Stimulated activated CD4-positive, alpha-beta T cell treated with anti-CD3 and anti-CD28 coated beads, TNF-alpha, amount 100 ng/mL, for 48 hours (primary cell): Measurements from ENCODE around the gene GNPDA1.

ENCODE experiments used
- DNase-seq, 3 donors: peaks; one replicate each; pipeline ENCODE4 v3.0.0-alpha.2; 2020; ENCODE audit warnings: low read depth in 3 of 3

Gene GNPDA1

GRCh38 chr5:141994511-141995136, 18.2 kb downstream of the GNPDA1 start:
- no peak for DNase-seq

DNA sequence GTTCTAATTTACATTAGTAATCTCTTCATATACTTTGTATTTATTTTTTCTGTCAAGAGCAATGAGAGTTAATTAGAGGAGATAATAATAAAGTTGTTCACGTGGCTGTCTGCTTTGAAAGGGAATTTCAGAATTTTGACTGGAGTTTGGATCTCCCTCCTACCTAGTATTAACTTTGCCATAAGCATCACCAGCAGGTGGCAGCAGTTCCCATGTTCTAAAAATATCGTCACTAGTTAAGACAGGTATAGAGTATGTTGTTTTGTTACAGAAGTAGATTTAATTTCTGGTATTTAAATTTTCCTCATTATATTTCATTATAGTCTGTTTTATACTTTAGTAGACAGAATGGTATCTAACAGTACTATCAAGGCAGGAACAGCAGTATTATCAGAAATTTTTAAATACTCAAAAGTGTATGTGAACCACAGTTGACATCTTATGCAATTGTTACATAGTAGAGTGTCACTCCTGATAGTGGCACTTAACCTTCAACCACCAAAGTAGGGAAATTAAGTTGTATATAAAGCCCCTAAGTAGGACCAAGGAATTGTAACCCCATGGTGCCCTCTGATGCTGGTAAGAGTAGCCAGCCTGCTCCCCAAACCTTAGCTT, 20.4 kb downstream of the GNPDA1 start:
- peak; percentile 46 to 73 (median 65) for DNase-seq

- no peak for DNase-seq
These were observed 23.1 kb downstream of the GNPDA1 start for GRCh38 chr5:141989720-141990119.

DNA sequence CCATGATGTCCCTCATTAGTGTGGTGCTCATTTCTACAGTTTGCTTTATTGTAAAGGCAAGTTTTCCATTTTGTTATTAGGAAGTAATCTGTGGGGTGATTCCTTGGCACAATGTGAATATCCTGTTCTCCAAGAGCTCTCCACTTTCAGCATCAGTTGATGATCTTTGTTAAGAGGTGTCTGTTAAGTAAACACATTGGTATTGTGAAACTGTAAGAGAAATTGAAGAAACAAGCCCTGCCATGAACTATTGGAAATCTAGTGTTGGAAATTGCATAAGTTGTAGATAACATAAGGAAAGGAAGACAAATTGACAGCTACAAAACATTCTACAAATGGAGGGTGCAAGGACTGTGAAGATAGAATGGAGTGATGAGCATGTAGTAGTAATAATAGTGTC, 26.8 kb downstream of the GNPDA1 start:
- DNase-seq = no peak

DNA sequence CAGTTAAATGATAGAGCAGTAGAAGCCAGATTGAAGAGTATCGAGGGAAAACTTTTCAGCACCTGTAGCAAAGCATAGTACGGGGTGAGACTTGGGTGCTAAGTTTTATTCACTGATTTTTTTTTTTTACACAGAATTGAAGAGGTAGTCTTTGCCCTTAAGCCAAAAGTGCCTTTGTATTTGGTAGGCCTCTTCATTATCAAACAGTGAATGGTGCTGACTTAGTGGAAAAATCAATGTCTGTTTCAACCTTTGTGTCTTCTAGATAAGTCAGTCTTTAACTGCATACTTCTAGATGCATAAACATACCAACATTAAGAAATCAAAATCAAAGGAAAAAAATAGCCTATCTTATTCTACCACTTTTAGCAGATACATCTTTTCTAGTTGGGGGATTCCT, 30.2 kb downstream of the GNPDA1 start:
- no peak for DNase-seq

GRCh38 chr5:141978389-141978788, 34.4 kb downstream of the GNPDA1 start:
- DNase-seq = no peak

GRCh38 chr5:141976176-141976575, 36.7 kb downstream of the GNPDA1 start:
- no peak for DNase-seq

- no peak for DNase-seq
These were observed 38.8 kb downstream of the GNPDA1 start for GRCh38 chr5:141973871-141974595.

DNA sequence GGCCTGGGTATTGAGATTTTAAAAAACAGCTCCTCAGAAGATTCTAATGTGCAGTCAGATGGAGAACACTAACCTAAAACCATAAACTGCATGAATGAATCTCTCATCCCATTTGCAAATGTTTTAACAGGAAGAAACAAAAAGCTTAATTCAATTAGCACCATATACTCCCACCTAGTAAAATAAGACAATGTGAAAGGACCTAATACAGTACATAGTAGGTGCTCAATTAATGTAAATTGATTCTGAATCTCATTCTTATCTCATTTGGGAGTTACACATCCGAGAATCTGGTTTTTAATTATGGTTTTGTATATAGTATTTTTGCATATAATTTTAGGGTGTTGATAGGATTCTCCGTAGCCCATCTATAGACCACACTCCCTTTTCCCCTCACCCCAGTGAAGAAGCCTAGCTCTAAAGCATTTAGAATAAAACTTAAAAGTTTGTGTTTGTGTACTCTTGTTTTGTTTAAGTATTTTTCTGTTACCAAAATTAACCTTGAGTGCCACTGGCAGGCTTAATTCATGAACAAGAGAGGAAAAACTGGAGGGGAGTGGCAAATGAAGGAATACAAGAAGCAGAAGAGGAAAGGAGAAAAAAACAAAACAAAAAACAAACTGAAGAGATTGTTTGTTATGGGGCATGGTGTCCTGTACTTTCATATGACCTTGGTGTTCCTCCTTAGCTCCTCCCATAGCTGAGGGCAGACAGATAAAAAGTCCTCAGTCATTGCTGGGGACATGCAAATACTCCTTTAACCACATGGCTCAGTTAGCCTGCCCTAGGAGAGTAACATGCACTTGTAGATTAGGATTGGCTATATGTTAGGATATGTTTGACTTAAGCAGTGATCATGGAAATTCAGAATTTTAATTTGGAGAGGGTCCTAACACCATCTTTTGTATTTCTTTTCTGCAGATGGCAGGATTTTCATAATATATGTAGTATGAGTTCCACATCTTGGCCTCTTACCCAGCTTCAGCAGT, 42.8 kb downstream of the GNPDA1 start:
- DNase-seq = no peak

GRCh38 chr5:141968914-141969608, 43.8 kb downstream of the GNPDA1 start, which contains the start of gene RNF14:
Gene RNF14, plus strand, starts transcription at chr5:141969105. Its CDS starts 4,484 bp downstream, at chr5:141973589.
- peak; percentile 88 to 93 (median 91) for DNase-seq

- no peak for DNase-seq
These were observed 45.9 kb downstream of the GNPDA1 start for GRCh38 chr5:141966963-141967333.

DNA sequence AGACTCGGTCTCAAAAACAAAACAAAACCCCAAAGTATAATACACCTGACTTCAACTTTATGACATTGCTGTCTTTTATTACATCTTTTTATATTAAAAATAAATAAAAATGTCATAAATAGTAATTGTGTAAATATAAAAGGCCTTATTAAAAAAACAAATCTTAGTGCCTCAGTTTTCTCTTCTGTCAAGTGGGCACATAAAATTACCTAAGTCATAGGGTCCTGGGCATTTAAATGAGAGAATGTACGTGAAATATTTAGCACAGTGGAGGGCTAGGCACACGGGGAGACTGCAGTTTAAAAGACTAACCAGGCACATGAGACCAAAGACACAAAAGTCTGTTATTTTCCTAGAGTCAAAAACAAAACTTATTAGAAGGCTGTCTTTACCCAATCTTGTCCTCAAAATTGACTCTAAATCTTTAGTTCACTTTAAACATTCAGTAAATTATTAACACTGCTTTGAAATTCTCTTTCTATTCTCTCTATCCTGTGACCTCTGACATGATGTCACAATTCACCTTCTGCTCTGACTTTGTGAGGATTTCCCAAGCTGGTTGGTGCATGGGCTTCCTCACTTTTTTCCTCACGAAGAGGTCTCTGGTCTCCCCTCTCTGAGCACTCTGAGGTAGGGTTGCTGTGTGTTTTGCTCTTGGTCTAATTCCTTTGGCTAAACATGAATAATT, 46.4 kb downstream of the GNPDA1 start:
- DNase-seq = no peak

DNA sequence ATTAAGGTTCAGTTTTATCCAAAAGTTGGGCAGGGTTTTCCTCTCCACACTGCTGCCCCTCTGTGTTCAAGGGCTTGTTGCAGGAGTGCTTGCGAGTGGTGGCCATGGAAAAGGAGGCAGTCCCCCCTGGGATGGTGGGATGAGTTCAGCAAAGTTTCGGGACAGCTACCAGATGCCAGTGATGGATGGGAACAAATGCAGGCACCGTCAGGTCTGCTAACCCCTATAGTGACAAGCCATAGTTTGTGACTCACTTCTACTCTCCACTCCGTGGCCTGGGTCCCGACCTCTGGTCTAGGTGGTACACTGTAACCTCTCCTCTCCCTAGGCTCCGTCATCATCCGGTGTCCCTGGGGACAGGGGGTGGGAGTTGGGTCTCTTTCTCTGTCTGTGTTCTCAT, 47.8 kb downstream of the GNPDA1 start:
- no peak for DNase-seq

- no peak for DNase-seq
These were observed 49.1 kb downstream of the GNPDA1 start for GRCh38 chr5:141963701-141964100.

DNA sequence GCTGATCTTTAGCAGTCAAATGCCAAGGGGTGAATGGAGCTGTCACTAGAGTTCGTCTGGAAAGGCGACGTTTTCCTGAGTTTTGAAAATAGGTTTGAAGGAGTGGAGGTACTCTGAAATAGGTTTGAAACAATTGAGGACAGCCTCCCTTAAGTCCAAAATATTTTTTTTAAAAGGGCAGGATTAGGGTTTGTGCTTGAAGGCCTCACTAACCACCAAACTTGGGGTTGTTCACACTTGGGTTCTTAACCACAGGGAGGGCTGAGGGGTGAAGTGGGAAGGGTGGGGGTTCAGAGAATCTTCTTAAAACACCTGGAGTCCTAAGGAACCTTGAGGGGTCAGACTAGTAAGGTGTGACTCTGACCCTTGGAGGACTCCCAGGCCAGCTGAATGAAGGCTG, 51.4 kb downstream of the GNPDA1 start:
- no peak for DNase-seq

- peak; percentile 79 to 86 (median 83) for DNase-seq
These were observed 52.1 kb downstream of the GNPDA1 start for GRCh38 chr5:141960449-141961323.

DNA sequence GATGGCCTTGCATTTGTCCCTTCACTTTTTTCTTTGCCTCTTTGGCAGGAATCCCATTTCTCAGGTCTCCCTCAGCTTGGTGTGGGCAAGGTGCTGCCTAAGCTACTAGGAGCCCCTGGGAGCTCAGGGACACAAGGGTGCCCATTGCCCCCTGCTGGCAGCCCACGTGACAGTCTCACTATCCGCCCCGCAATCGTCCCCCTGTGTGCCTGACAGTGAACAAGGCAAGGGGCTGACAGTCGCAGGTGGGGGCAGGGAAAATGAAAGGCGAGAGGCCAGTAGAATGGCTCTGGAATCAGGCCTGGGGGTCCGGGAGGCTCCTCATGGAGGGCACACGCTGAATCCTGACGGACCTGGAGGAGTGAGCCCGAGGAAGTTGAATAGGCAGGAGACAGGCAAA, 52.8 kb downstream of the GNPDA1 start:
- no peak for DNase-seq

DNA sequence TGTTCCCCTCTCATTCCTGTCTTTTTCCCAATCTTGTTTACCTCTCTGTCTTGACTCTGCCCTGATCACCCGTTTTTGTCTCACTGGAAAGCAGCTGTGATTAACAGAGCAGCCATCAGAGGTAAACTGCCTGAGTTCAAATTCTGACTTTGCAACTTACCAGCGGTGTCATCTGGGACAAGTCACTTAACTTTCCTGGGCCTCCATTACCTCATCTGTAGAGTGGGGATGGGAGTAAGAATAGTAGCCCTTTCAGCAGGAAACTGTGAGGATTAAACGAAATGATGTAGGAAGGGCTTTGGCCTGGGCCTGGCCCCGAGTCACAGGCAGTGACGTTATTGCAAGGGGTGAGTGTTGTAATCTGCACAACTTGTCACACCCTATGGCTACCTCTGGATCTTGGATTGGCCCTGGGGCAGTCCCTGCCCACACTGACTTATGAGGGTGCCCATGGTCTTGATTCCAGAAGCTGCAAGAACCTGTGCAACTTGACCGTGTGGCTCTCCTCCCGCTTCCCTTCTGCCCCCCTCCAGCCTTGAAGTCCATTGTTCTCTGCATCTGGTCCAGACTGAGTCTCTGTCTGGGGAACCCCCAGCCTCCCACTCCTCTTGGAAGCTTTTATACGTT, 54.2 kb downstream of the GNPDA1 start:
- no peak for DNase-seq

DNA sequence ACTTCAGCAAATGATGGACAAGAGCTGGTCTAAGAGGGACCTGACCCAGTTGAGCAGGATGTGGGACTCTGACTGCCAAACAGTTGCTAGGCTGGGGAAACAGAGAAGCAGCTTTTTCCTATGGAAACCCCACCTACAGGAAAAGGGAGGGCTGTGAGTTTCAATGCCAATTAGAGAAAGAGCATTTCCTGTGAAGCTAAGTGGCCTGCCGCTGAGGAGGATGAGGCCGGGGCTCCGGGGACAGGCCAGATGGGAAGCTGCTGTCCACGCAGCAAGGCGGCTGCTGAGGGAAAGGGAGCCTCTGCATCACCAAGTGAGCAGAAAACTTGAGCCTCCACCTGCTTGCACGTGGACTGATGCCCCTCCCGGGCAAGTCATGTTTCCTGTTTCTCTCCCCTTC, 54.7 kb downstream of the GNPDA1 start, which contains the start of gene PCDH12:
TSS of gene PCDH12 (minus strand) at position 90 of the 400 bp plus-strand sequence. CDS start 351 bp downstream, outside the sequence.
- DNase-seq = no peak
